HG03139 (cell line): Measurements from ENCODE around the gene RPH3AL.
"Not testable (repeated sequence)": the region's sequence is repeated elsewhere in the genome, so short reads cannot be mapped to it uniquely, and the experiment has no call there.

Experiments
- ATAC-seq: cut with Tn5 transposase; IDR thresholded peaks from one replicate; pipeline ENCODE4 v1.9.1; 2021; ENCODE audit not compliant: unreplicated experiment

The RPH3AL gene

DNA sequence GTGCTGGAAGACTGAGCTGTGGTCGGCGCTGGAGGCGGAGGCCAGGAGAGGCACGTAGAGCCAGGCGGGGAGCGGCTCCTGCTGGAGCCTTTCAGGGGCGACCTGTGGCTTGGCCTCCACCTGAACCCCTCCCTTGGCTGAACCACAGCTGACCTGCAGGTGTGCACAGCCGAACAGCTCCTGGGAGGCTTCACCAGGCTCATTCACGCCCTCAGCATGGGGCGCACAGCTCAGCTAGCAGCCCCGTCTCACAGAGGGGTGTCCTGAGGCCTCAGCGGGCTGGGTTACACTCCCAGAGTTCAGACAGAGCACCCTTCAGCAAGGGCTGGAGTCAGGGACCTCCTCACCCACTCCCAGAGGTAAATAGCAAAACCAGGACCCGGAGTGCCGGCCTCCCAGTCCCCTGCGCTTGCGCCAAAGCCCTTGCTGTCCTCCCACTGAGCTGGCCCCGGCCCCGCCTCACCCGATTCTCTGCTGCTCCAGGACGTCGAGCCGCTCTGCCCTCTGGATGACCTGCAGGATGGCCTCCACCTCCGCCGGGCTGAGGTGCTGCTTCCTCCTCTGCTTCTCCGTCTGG lies 31.7 kb downstream of the RPH3AL start:
- no peak for ATAC-seq

DNA sequence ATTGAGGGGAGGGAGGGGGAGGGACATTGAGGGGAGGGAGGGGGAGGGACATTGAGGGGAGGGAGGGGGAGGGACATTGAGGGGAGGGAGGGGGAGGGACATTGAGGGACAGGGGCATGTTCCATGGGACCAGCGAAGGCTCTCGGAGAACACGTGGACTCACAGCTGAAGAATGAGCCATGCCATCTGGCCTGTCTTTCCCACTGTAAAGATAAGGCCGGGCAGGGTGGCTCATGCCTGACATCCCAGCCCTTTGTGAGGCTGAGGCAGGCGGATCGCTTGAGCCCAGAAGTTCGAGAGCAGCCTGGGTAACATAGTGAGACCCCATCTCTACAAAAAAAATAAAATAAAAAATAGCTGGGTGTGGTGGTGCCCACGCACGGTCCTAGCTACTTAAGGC lies 32.5 kb downstream of the RPH3AL start:
- ATAC-seq = no peak

- ATAC-seq = no peak
Measured at GRCh38 chr17:319266-319665, 33.3 kb downstream of the RPH3AL start.

DNA sequence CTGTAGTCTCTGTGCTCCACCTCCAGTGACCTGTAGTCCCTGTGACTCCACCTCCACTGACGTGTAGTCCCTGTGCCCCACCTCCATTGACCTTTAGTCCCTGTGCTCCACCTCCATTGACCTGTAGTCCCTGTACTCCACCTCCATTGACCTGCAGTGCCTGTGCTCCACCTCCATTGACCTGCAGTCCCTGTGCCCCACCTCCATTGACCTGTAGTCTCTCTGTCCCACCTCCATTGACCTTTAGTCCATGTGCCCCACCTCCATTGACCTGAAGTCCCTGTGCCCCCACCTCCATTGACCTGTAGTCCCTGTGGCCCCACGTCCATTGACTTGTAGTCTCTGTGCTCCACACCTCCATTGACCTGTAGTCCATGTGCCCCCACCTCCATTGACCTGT lies 35.5 kb downstream of the RPH3AL start:
- not testable (repeated sequence) for ATAC-seq

DNA sequence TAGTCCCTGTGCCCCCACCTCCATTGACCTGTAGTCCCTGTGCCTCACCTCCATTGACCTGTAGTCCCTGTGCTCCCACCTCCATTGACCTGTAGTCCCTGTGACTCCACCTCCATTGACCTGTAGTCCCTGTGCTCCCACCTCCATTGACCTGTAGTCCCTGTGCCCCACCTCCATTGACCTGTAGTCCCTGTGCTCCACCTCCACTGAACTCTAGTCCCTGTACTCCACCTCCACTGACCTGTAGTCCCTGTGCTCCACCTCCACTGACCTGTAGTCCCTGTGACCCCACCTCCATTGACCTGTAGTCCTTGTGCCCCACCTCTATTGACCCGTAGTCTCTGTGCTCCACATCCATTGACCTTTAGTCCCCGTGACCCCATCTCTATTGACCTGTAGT lies 37.2 kb downstream of the RPH3AL start:
- ATAC-seq = not testable (repeated sequence)

GRCh38 chr17:314614-314944 lies 38.0 kb downstream of the RPH3AL start:
- not testable (repeated sequence) for ATAC-seq

GRCh38 chr17:313911-314613 lies 38.5 kb downstream of the RPH3AL start:
- no peak for ATAC-seq

- ATAC-seq = no peak
Measured at GRCh38 chr17:313231-313630, 39.4 kb downstream of the RPH3AL start.

- ATAC-seq = no peak
Measured at GRCh38 chr17:312476-313148, 40.0 kb downstream of the RPH3AL start.

- ATAC-seq = no peak
Measured at GRCh38 chr17:311119-311782, 41.4 kb downstream of the RPH3AL start.

- ATAC-seq = no peak
Measured at GRCh38 chr17:310111-311010, 42.2 kb downstream of the RPH3AL start.

DNA sequence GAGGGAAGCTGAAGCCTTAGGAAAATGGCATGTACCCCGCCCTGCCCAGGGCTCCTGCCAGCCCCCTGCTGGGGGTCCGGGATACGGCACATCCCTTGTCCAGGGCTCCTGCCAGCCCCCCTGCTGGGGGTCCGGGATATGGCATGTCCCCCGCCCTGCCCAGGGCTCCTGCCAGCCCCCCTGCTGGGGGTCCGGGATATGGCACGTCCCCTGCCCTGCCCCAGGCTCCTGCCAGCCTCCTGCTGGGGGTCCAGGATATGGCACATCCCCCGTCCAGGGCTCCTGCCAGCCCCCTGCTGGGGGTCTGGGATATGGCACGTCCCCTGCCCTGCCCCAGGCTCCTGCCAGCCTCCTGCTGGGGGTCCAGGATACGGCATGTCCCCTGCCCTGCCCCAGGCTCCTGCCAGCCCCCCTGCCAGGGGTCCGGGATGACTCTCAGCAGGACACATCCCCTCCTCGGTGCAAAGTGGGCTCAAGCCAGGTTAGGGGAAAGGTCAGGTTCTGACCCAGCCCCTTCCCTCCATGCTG lies 43.2 kb downstream of the RPH3AL start:
- no peak for ATAC-seq

GRCh38 chr17:307741-308507 lies 44.7 kb downstream of the RPH3AL start:
- no peak for ATAC-seq

DNA sequence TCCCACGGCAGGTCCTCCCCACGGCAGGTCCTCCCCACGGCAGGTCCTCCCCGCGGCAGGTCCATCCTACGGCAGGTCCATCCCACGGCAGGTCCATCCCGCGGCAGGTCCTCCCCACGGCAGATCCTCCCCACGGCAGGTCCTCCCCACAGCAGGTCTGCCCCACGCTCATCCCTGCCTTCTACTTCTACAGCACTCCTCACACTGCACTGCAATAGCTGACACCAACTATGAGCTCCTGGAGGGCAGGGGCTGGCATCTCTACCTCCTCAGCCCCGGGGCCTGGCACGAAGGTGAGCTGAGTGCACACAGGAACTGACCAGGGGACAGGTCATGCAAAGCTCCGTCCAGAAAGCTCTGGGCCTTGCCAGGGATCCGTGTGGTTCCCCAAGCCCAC lies 45.3 kb downstream of the RPH3AL start:
- ATAC-seq = no peak

DNA sequence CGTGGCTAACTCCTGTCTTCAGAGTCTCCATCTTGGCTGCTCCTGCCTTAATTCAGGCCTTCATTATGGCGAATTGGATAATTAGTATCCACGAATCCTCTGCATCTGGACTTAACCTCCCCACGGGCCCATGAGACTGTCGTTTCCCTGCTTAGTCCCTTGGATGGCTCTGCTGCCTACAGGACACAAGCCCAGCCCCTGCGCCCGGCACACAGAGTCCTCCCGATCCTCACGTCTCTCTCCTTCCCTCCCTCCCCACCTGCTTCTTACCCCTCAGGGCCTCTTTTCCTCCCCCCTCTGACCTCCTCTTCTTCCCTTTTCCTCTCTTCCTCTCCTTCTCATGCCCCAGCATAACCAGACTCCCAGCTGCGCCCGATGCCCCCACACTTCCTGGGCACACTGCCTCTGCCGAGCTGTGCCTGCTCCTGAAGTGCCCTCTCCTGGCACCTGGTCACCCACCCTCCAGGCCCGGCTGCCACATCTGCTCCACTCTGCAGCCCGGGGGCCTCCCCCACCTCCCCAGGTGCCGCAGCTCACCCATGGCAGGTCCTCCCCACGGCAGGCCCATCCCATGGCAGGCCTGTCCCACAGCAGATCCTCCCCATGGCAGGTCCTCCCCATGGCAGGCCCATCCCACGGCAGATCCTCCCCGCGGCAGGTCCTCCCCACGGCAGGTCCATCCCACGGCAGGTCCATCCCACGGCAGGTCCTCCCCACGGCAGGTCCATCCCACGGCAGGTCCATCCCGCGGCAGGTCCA lies 45.9 kb downstream of the RPH3AL start:
- no peak for ATAC-seq

GRCh38 chr17:306116-306515 lies 46.5 kb downstream of the RPH3AL start:
- no peak for ATAC-seq

GRCh38 chr17:305090-305976 lies 47.3 kb downstream of the RPH3AL start:
- no peak for ATAC-seq

DNA sequence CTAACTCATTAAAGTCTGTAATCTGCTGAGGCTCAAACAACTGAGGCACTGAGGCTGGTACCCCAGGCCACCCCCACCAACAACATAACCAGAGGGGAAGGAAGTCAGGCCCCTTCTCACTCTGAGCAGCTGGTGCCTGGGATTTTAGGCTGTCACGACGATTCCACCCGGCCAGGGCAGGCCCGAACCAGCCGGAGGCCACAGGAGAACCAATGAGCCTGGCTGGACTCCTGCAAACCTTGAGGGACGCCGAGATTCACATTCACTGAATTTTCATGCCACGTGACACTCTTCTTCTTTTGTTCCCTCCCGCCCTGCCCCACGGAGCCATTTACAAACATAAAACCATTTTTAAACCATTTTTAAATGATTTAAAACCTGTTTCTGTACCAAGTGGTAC lies 48.1 kb downstream of the RPH3AL start:
- no peak for ATAC-seq
